HCT116 (cell line): ENCODE data around the gene RBP5.
"Not testable (repeated sequence)": the region's sequence is repeated elsewhere in the genome, so short reads cannot be mapped to it uniquely, and the experiment has no call there.

ENCODE experiments used
- POLR2A ChIP-seq: IDR thresholded peaks from 2 replicates; pipeline ENCODE4 v1.7.0; 2011; ENCODE audit warnings: borderline replicate concordance; ENCODE audit not compliant: insufficient read depth, insufficient read length; ENCODE audit errors: extremely low read depth
- POLR2AphosphoS5 ChIP-seq: IDR thresholded peaks from 2 replicates; pipeline ENCODE4 v1.6.1; 2011; ENCODE audit warnings: mild to moderate bottlenecking, low read depth, low read length, moderate library complexity
- RAD21 ChIP-seq: IDR thresholded peaks from 2 replicates; pipeline ENCODE4 v1.6.1; 2012; ENCODE audit warnings: low read depth, mild to moderate bottlenecking
- TF ChIP-seq, protein P1 (sequence below), 3 experiments: fragments of 200-600 bp in 1 of 3; sonication (generic) in 1 of 3; IDR thresholded peaks in 2 of 3; conservative IDR thresholded peaks in 1 of 3; 2 replicates each; pipeline ENCODE4 v1.5.1; 2012 to 2017; ENCODE audit warnings: low read depth in 2 of 3, low read length in 2 of 3, antibody characterized with exemption in 1 of 3, borderline replicate concordance in 1 of 3, control low read depth in 1 of 3, mild to moderate bottlenecking in 1 of 3, mixed read lengths in 1 of 3, mixed run types in 1 of 3, moderate library complexity in 1 of 3; ENCODE audit not compliant: insufficient read depth in 1 of 3

DNA sequence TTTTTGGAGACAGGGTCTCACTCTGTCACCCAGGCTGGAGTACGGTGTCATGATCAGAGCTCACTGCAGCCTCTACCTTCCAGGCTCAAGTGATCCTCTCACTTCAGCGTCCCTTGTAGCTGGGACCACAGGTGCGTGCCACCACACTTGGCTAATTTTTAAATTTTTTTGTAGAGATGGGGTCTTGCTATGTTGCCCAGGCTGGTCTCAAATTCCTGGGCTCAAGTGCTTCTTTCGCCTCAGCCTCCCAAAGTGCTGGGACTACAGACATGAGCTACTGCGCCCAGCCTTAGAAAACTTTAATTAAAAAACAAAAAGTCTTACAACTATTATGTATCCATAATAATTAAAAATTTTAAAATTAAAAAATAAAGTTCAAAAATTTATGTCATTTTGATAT, 21.5 kb downstream of the RBP5 start:
- TF ChIP-seq, protein P1, sequence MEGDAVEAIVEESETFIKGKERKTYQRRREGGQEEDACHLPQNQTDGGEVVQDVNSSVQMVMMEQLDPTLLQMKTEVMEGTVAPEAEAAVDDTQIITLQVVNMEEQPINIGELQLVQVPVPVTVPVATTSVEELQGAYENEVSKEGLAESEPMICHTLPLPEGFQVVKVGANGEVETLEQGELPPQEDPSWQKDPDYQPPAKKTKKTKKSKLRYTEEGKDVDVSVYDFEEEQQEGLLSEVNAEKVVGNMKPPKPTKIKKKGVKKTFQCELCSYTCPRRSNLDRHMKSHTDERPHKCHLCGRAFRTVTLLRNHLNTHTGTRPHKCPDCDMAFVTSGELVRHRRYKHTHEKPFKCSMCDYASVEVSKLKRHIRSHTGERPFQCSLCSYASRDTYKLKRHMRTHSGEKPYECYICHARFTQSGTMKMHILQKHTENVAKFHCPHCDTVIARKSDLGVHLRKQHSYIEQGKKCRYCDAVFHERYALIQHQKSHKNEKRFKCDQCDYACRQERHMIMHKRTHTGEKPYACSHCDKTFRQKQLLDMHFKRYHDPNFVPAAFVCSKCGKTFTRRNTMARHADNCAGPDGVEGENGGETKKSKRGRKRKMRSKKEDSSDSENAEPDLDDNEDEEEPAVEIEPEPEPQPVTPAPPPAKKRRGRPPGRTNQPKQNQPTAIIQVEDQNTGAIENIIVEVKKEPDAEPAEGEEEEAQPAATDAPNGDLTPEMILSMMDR (IDR thresholded peaks at IDR 0.05 in 2 of 3, conservative IDR thresholded peaks at IDR 0.05 in 1 of 3; ENCODE audit: borderline replicate concordance in 1 of 3, insufficient read depth in 1 of 3, low read depth in 2 of 3, low read length in 2 of 3), result not testable (repeated sequence)
- TF ChIP-seq POLR2AphosphoS5, RAD21, POLR2A: not testable (repeated sequence)
